Lower leg skin (tissue), 3 donors: ENCODE measurements around the gene DHX32.

Experiments
- CTCF ChIP-seq, 3 donors: fragments of 450-650 bp; IDR thresholded peaks; one replicate each; pipeline ENCODE4 v1.5.1; 2016; ENCODE audit warnings: antibody characterized with exemption in 3 of 3, mild to moderate bottlenecking in 3 of 3, moderate library complexity in 2 of 3
- POLR2A ChIP-seq, 2 donors: fragments of 450-650 bp; IDR thresholded peaks; one replicate each; pipeline ENCODE4 v1.6.1; 2016 to 2017; ENCODE audit warnings: antibody characterized with exemption in 2 of 2, mild to moderate bottlenecking in 1 of 2, moderate library complexity in 1 of 2

GRCh38 chr10:125880719-125881118 lies 373 bp downstream of the DHX32 start:
- TF ChIP-seq POLR2A (IDR thresholded peaks at IDR 0.05) (no peak), CTCF (IDR thresholded peaks at IDR 0.05) (no peak)
